ENCODE results near the gene IFRD2. TPM values are rescaled to one million over a fixed set of nuclear protein-coding genes. Genes with fewer than 3 reads are reported as not detected.

The IFRD2 gene
- total RNA-seq, 1 donor from 2014 or later: 38.2 TPM

- no peak for TF ChIP-seq CTCF (IDR thresholded peaks at IDR 0.05; ENCODE audit: partially characterized antibody, unreplicated experiment)
- H3K9me3 Mint-ChIP-seq (ENCODE audit: unreplicated experiment): peaks cover 21% of the 10 kb centered on the region
- no peak for DNase-seq
- H3K4me3 Mint-ChIP-seq (ENCODE audit: unreplicated experiment): peak overlapping the region; percentile 98
- peaks cover 44% of the 10 kb centered on the region for H3K4me1 Mint-ChIP-seq (ENCODE audit: low read depth, unreplicated experiment)
- H3K36me3 Mint-ChIP-seq (ENCODE audit: unreplicated experiment): no peaks in the 10 kb centered on the region
- peak overlapping the region; percentile 79 for H3K27ac Mint-ChIP-seq (ENCODE audit: unreplicated experiment)
- H3K27me3 Mint-ChIP-seq (ENCODE audit: unreplicated experiment): peaks cover 31% of the 10 kb centered on the region
These were observed 52.6 kb downstream of the IFRD2 start for GRCh38 chr3:50239649-50240048.

GRCh38 chr3:50238549-50239026 lies 53.6 kb downstream of the IFRD2 start:
- no peak for TF ChIP-seq CTCF (IDR thresholded peaks at IDR 0.05; ENCODE audit: partially characterized antibody, unreplicated experiment)
- peaks cover 21% of the 10 kb centered on the region for H3K9me3 Mint-ChIP-seq (ENCODE audit: unreplicated experiment)
- peaks cover 39% of the 10 kb centered on the region for H3K4me1 Mint-ChIP-seq (ENCODE audit: low read depth, unreplicated experiment)
- no peaks in the 10 kb centered on the region for H3K36me3 Mint-ChIP-seq (ENCODE audit: unreplicated experiment)
- H3K4me3 Mint-ChIP-seq (ENCODE audit: unreplicated experiment): peak overlapping the region; percentile 98
- DNase-seq: no peak
- peaks cover 30% of the 10 kb centered on the region for H3K27me3 Mint-ChIP-seq (ENCODE audit: unreplicated experiment)
- H3K27ac Mint-ChIP-seq (ENCODE audit: unreplicated experiment): peak overlapping the region; percentile 98

GRCh38 chr3:50237754-50238548 lies 54.3 kb downstream of the IFRD2 start:
- Mint-ChIP-seq H3K36me3 (ENCODE audit: unreplicated experiment) (no peaks in the 10 kb centered on the region), H3K27ac (ENCODE audit: unreplicated experiment) (peak overlapping the region; percentile 98), H3K9me3 (ENCODE audit: unreplicated experiment) (peaks cover 21% of the 10 kb centered on the region), H3K4me3 (ENCODE audit: unreplicated experiment) (peak overlapping the region; percentile 98), H3K4me1 (ENCODE audit: low read depth, unreplicated experiment) (peaks cover 42% of the 10 kb centered on the region), H3K27me3 (ENCODE audit: unreplicated experiment) (peaks cover 31% of the 10 kb centered on the region)
- TF ChIP-seq CTCF (IDR thresholded peaks at IDR 0.05; ENCODE audit: partially characterized antibody, unreplicated experiment): no peak
- DNase-seq: peak; percentile 89

Other genes with a start within 250 kb of the IFRD2 start
- gene RBM5, start 203.5 kb downstream of the IFRD2 start, total RNA-seq (ENCODE audit: unreplicated experiment): 363 TPM
- gene SEMA3F, start 137.1 kb downstream of the IFRD2 start, total RNA-seq (ENCODE audit: unreplicated experiment): 41.2 TPM
- not detected for gene GNAT1, start 100.8 kb downstream of the IFRD2 start, total RNA-seq (ENCODE audit: unreplicated experiment)
- gene SLC38A3, start 87.2 kb downstream of the IFRD2 start, total RNA-seq (ENCODE audit: unreplicated experiment): not detected
- gene GNAI2, start 56.2 kb downstream of the IFRD2 start, total RNA-seq (ENCODE audit: unreplicated experiment): 297 TPM
- 5.4 TPM for gene SEMA3B, start 23.3 kb downstream of the IFRD2 start, total RNA-seq (ENCODE audit: unreplicated experiment)
- gene LSMEM2, start 13.3 kb downstream of the IFRD2 start, total RNA-seq (ENCODE audit: unreplicated experiment): not detected
- gene HYAL3, start 7.0 kb upstream of the IFRD2 start, total RNA-seq (ENCODE audit: unreplicated experiment): 6.9 TPM
- 13.3 TPM for gene NAA80, start 7.0 kb upstream of the IFRD2 start, total RNA-seq (ENCODE audit: unreplicated experiment)
- gene HYAL1, start 11.1 kb upstream of the IFRD2 start, total RNA-seq (ENCODE audit: unreplicated experiment): 0.96 TPM
- 48.4 TPM for gene HYAL2, start 30.3 kb upstream of the IFRD2 start, total RNA-seq (ENCODE audit: unreplicated experiment)
- gene TUSC2, start 35.8 kb upstream of the IFRD2 start, total RNA-seq (ENCODE audit: unreplicated experiment): 30.8 TPM
- 27.8 TPM for gene RASSF1, start 48.4 kb upstream of the IFRD2 start, total RNA-seq (ENCODE audit: unreplicated experiment)
- 1.3 TPM for gene ZMYND10, start 53.3 kb upstream of the IFRD2 start, total RNA-seq (ENCODE audit: unreplicated experiment)
- 30.4 TPM for gene NPRL2, start 58.3 kb upstream of the IFRD2 start, total RNA-seq (ENCODE audit: unreplicated experiment)
- 12.6 TPM for gene CYB561D2, start 58.4 kb upstream of the IFRD2 start, total RNA-seq (ENCODE audit: unreplicated experiment)
- gene TMEM115, start 67.1 kb upstream of the IFRD2 start, total RNA-seq (ENCODE audit: unreplicated experiment): 42.5 TPM
- gene CACNA2D2, start 211.2 kb upstream of the IFRD2 start, total RNA-seq (ENCODE audit: unreplicated experiment): 5.0 TPM